Muscle of leg (tissue), 11 donors: Measurements from ENCODE around the gene ZNF521. TPM values are rescaled to one million over a fixed set of nuclear protein-coding genes. Genes with fewer than 3 reads are reported as not detected.

Experiments
- DNase-seq: peaks from one replicate; pipeline ENCODE4 v3.0.0; 2013
- H3K27ac ChIP-seq: one replicate; pipeline ENCODE4 v1.5.1; 2013; ENCODE audit warnings: mild to moderate bottlenecking, low read length, control low read depth
- H3K27me3 ChIP-seq: one replicate; pipeline ENCODE4 v1.6.1; 2013; ENCODE audit warnings: low read length; ENCODE audit not compliant: control insufficient read depth, insufficient read depth
- H3K36me3 ChIP-seq: one replicate; pipeline ENCODE4 v1.6.1; 2013; ENCODE audit warnings: low read length; ENCODE audit not compliant: control insufficient read depth, insufficient read depth
- H3K4me1 ChIP-seq: one replicate; pipeline ENCODE4 v1.6.1; 2013; ENCODE audit warnings: low read length; ENCODE audit not compliant: control insufficient read depth, insufficient read depth
- H3K4me3 ChIP-seq: one replicate; pipeline ENCODE4 v1.5.1; 2013; ENCODE audit warnings: low read length, control low read depth
- H3K9me3 ChIP-seq: replicated peaks from 2 replicates; pipeline ENCODE4 v1.6.1; 2013; ENCODE audit warnings: low read depth, low read length; ENCODE audit not compliant: control insufficient read depth
- WGBS: methylation state at CpG from one replicate; pipeline ENCODE4 v1.1.5; 2013; ENCODE audit warnings: missing lambda C conversion rate; ENCODE audit not compliant: insufficient coverage; 5-methylcytosine and 5-hydroxymethylcytosine counted together
- polyA plus RNA-seq, 8 donors: library from polyadenylated mRNA; unstranded; fragments of 120-200 nt; gene quantifications; one replicate each; pipeline versions ENCODE4 v1.2.1 to v1.2.3, GENCODE V29; 2013; ENCODE audit warnings: inconsistent platforms in 1 of 8, low replicate concordance in 1 of 8; ENCODE audit not compliant: insufficient read length in 8 of 8, insufficient read depth in 1 of 8
- total RNA-seq: library from RNA; stranded (reverse); fragments of 120-200 nt; gene quantifications from one replicate; pipeline ENCODE4 v1.2.4, GENCODE V29; 2013

Gene ZNF521
- total and polyA plus RNA-seq, 9 donors, result 29.6 to 67.1 (median 46.1) TPM

- H3K27ac ChIP-seq, result peak overlapping the region; percentile 87
- peaks cover 14% of the 10 kb centered on the region for H3K4me1 ChIP-seq
- peaks cover 12% of the 10 kb centered on the region for H3K36me3 ChIP-seq
- H3K4me3 ChIP-seq, result no peak overlapping the region
- DNase-seq, result no peak
- WGBS, result 21% methylated on average over 4 of the region's 5 CpGs
- H3K27me3 ChIP-seq, result no peaks in the 10 kb centered on the region
- H3K9me3 ChIP-seq, result no peaks in the 10 kb centered on the region
Observed at GRCh38 chr18:25231327-25231691, 120.7 kb downstream of the ZNF521 start.

DNA sequence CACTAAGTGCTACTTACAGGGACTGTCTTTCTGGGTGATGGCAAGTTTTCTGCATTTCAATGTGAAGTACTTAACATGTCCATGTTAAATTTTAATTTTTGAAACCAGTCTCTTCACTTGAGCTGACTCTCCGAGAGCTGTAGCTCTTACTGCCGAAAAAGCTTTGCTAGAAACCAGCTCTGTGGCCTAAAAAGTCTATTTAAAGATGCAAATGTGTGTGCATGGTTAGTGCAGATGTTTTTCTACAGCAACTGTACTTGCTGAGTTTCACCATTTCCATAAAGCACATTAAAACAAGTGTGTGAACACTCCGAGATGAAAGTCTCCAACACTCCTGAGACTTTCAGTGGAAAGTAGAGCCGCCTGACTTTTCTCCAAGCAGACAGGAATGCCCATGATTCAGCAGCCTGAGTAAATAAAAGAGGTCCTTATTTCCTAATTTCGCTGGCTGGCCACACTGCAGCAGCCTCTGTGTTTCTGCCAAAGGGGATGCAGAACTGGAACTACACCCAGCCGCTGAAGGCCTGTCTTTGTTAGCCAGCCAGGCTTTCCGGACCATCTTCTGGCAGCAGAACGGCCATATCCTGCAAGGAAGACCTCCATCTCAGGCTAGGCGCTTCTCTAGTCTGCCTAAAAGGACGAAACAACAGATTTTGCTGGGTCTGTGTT lies 121.2 kb downstream of the ZNF521 start:
- Histone ChIP-seq H3K27me3 (no peaks in the 10 kb centered on the region), H3K9me3 (no peaks in the 10 kb centered on the region), H3K4me3 (no peak overlapping the region), H3K36me3 (peaks cover 17% of the 10 kb centered on the region), H3K4me1 (peaks cover 14% of the 10 kb centered on the region), H3K27ac (peak overlapping the region; percentile 87)
- peak; percentile 98 for DNase-seq
- WGBS, result 1% methylated on average over 7 of the region's 10 CpGs

DNA sequence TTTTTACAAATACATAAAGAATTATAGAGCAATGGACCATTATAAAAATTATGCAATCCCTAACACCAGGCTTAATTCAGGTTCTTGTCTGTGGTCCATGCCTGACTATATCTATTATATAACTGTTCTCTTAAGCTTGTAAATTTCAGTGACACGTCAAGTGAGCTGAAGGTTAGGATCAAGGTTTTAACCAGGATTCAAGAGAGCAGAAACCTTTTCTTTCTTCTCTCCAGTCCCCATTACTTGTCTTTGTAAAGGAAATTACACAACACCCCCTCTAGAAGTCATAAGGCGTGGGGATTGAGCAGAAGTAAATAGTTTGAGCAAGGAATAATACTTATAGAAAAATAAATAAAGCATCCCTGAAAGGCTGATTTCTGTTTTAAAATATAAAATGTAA lies 122.0 kb downstream of the ZNF521 start:
- WGBS, result no CpG with 5 or more reads among the region's 2 CpGs
- H3K9me3 ChIP-seq, result no peaks in the 10 kb centered on the region
- peak overlapping the region; percentile 87 for H3K27ac ChIP-seq
- H3K4me3 ChIP-seq, result no peak overlapping the region
- no peak for DNase-seq
- peaks cover 26% of the 10 kb centered on the region for H3K36me3 ChIP-seq
- H3K4me1 ChIP-seq, result peaks cover 14% of the 10 kb centered on the region
- no peaks in the 10 kb centered on the region for H3K27me3 ChIP-seq

GRCh38 chr18:25229081-25229480 lies 122.9 kb downstream of the ZNF521 start:
- no CpG with 5 or more reads among the region's 3 CpGs for WGBS
- peak; percentile 69 for DNase-seq

GRCh38 chr18:25228410-25228809 lies 123.6 kb downstream of the ZNF521 start:
- Histone ChIP-seq H3K9me3 (no peaks in the 10 kb centered on the region), H3K4me1 (peaks cover 16% of the 10 kb centered on the region), H3K4me3 (no peak overlapping the region), H3K27me3 (no peaks in the 10 kb centered on the region), H3K27ac (peak overlapping the region; percentile 16), H3K36me3 (peaks cover 37% of the 10 kb centered on the region)
- no peak for DNase-seq
- no CpG with 5 or more reads among the region's 1 CpG for WGBS

More at GRCh38 chr18:25229081-25229480, 122.9 kb downstream of the ZNF521 start:
- H3K4me1 ChIP-seq, result peaks cover 16% of the 10 kb centered on the region
- peaks cover 35% of the 10 kb centered on the region for H3K36me3 ChIP-seq
- no peaks in the 10 kb centered on the region for H3K27me3 ChIP-seq
- H3K27ac ChIP-seq, result peak overlapping the region; percentile 16
- H3K4me3 ChIP-seq, result no peak overlapping the region
- H3K9me3 ChIP-seq, result no peaks in the 10 kb centered on the region

- WGBS, result 93% methylated on average over 9 of the region's 12 CpGs
Observed at GRCh38 chr18:25225151-25225550, 126.8 kb downstream of the ZNF521 start.

DNA sequence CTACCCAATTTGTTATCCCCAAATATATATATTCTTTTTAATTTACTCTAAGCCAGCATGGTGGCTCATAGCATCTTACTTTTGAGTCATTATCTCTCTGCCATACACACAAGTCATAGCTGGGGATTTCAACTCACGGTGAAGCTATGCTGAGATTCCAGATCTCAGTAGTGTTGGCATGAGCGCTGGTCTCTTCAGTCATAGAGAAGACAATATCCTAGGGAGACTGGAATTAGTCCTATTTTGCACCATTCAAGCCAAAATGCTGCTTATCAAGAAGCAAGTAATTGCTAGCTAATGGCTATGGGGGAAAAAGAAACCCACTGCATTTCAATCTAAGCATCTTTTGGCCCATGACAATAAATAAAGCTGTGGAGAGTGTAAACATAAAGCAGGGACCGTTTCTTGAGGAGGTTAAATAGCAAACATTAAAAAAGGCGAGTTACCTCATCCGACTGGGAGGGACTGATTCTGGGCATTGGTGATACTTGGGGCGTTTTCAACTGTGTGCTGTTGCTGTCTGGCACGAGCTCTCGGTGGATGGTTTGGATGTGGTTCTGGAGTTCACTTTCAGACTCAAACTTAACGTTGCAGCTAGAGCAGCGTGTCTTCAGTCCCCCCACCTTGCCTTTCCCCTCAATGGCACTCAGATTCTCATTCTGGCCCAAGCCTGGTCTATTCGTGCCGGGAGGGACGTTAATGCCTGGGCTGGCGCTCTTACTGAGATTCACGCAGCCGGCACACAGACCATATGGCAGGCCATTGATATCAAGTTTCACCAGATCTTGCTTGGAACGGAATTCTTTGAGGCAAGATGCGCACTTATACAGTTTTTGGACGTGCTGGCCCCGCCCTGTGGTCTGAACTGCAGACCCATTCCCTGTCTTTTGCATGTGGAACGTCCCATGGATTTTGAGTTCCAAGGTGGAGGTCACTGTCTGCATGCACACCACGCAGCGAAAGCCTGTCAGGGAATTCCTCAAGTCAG lies 127.8 kb downstream of the ZNF521 start:
- H3K27me3 ChIP-seq, result no peaks in the 10 kb centered on the region
- no peak overlapping the region for H3K4me3 ChIP-seq
- no peaks in the 10 kb centered on the region for H3K9me3 ChIP-seq
- peaks cover 46% of the 10 kb centered on the region for H3K36me3 ChIP-seq
- WGBS, result 92% methylated on average over 19 of the region's 23 CpGs
- no peak for DNase-seq
- no peak overlapping the region for H3K27ac ChIP-seq
- peaks cover 7% of the 10 kb centered on the region for H3K4me1 ChIP-seq

More at GRCh38 chr18:25225151-25225550, 126.8 kb downstream of the ZNF521 start:
- no peak for DNase-seq
- peaks cover 43% of the 10 kb centered on the region for H3K36me3 ChIP-seq
- H3K9me3 ChIP-seq, result no peaks in the 10 kb centered on the region
- no peaks in the 10 kb centered on the region for H3K27me3 ChIP-seq
- H3K4me3 ChIP-seq, result no peak overlapping the region
- no peak overlapping the region for H3K27ac ChIP-seq
- peaks cover 8% of the 10 kb centered on the region for H3K4me1 ChIP-seq

- no peaks in the 10 kb centered on the region for H3K27me3 ChIP-seq
- no peak overlapping the region for H3K27ac ChIP-seq
- H3K4me3 ChIP-seq, result no peak overlapping the region
- WGBS, result 63% methylated on average over 1 of the region's 2 CpGs
- H3K4me1 ChIP-seq, result peaks cover 6% of the 10 kb centered on the region
- peaks cover 50% of the 10 kb centered on the region for H3K36me3 ChIP-seq
- no peak for DNase-seq
- H3K9me3 ChIP-seq, result no peaks in the 10 kb centered on the region
Observed at GRCh38 chr18:25223211-25223610, 128.8 kb downstream of the ZNF521 start.

DNA sequence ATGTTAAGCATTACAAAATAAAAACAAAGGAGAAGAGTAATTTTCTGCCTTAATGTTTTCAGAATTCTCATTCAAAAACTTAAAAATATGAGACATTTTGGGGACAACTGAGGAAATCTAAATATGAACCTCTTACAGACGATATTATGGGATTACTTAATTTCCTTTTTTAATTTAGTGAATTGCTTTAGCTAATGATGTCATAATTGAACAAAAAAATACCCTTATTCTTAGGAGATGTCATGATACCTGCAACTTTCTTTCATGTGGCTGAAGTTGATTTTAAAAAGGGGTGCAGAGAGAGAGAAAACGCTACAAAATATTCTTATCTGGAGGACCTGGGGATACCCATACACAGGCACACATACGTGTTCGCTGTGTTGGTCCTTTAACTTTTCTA lies 129.3 kb downstream of the ZNF521 start:
- Histone ChIP-seq H3K27me3 (no peaks in the 10 kb centered on the region), H3K36me3 (peaks cover 55% of the 10 kb centered on the region), H3K9me3 (no peaks in the 10 kb centered on the region), H3K4me1 (peaks cover 6% of the 10 kb centered on the region), H3K27ac (no peak overlapping the region), H3K4me3 (no peak overlapping the region)
- no peak for DNase-seq
- 80% methylated on average over 2 of the region's 4 CpGs for WGBS

- Histone ChIP-seq H3K9me3 (no peaks in the 10 kb centered on the region), H3K36me3 (peaks cover 2% of the 10 kb centered on the region), H3K27me3 (no peaks in the 10 kb centered on the region), H3K4me1 (no peaks in the 10 kb centered on the region), H3K4me3 (no peak overlapping the region), H3K27ac (no peak overlapping the region)
- DNase-seq, result no peak
- WGBS, result 86% methylated on average over 3 of the region's 3 CpGs
Observed at GRCh38 chr18:25210622-25211021, 141.3 kb downstream of the ZNF521 start.
